Gastrocnemius medialis (tissue), 4 donors: ENCODE measurements around the gene SPAG4.

ENCODE experiments used
- POLR2A ChIP-seq, 2 donors: fragments of 450-650 bp; IDR thresholded peaks; one replicate each; pipeline ENCODE4 v1.6.1; 2017; ENCODE audit warnings: antibody characterized with exemption in 2 of 2, mild to moderate bottlenecking in 2 of 2, moderate library complexity in 2 of 2
- TF ChIP-seq, protein P1 (sequence below), 5 experiments: fragments of 450-650 bp in 3 of 5; fragments of 200-600 bp in 2 of 5; sonication (generic) in 2 of 5; IDR thresholded peaks in 4 of 5; conservative IDR thresholded peaks in 1 of 5; 1 replicate in 4 of 5; 2 replicates in 1 of 5; pipeline ENCODE4 v1.5.1; 2016 to 2019; ENCODE audit warnings: antibody characterized with exemption in 5 of 5, mild to moderate bottlenecking in 3 of 5, moderate library complexity in 3 of 5

GRCh38 chr20:35604449-35604747 lies 11.2 kb upstream of the SPAG4 start:
- TF ChIP-seq, protein P1, sequence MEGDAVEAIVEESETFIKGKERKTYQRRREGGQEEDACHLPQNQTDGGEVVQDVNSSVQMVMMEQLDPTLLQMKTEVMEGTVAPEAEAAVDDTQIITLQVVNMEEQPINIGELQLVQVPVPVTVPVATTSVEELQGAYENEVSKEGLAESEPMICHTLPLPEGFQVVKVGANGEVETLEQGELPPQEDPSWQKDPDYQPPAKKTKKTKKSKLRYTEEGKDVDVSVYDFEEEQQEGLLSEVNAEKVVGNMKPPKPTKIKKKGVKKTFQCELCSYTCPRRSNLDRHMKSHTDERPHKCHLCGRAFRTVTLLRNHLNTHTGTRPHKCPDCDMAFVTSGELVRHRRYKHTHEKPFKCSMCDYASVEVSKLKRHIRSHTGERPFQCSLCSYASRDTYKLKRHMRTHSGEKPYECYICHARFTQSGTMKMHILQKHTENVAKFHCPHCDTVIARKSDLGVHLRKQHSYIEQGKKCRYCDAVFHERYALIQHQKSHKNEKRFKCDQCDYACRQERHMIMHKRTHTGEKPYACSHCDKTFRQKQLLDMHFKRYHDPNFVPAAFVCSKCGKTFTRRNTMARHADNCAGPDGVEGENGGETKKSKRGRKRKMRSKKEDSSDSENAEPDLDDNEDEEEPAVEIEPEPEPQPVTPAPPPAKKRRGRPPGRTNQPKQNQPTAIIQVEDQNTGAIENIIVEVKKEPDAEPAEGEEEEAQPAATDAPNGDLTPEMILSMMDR (IDR thresholded peaks at IDR 0.05 in 4 of 5, conservative IDR thresholded peaks at IDR 0.05 in 1 of 5): peak in 1 of 5 experiments; percentile 10
- TF ChIP-seq POLR2A (IDR thresholded peaks at IDR 0.05): no peak
